ENCODE measurements around the gene AOPEP.

Gene AOPEP

GRCh38 chr9:95005278-95006143, 279.0 kb downstream of the AOPEP start:
- Histone ChIP-seq H3K4me2 (ENCODE audit: low read depth, low read length) (peak overlapping the region; percentile 63), H3K27me3 (replicated peaks; ENCODE audit: insufficient read depth, low read length) (no peaks in the 10 kb centered on the region), H3K9ac (ENCODE audit: low read length) (no peak overlapping the region), H3F3A (ENCODE audit: insufficient read depth, low read length) (peaks cover 5% of the 10 kb centered on the region; the same call in 1 of the 2 replicates), H4K20me1 (ENCODE audit: insufficient read depth, low read length) (no peaks in the 10 kb centered on the region), H3K36me3 (replicated peaks; ENCODE audit: insufficient read depth, low read length) (no peaks in the 10 kb centered on the region), H3K4me3 (ENCODE audit: low read length) (peak overlapping the region; percentile 46; the same call in 1 of the 2 replicates), H3K4me1 (ENCODE audit: low read length) (no peaks in the 10 kb centered on the region; the same call in 1 of the 2 replicates), H3K27ac (ENCODE audit: low read length) (no peak overlapping the region), H3K79me2 (ENCODE audit: low read length) (no peaks in the 10 kb centered on the region), H3K9me2 (replicated peaks; ENCODE audit: insufficient read depth, low read length) (no peaks in the 10 kb centered on the region), H3K9me3 (replicated peaks; ENCODE audit: insufficient read depth, low read length) (no peaks in the 10 kb centered on the region), H2AFZ (ENCODE audit: low read length) (no peak overlapping the region)
- TF ChIP-seq EZH2phosphoT487 (IDR thresholded peaks at IDR 0.05; ENCODE audit: low read length) (no peak), CTCF (IDR thresholded peaks at IDR 0.05; ENCODE audit: low read length) (no peak), EZH2 (optimal IDR thresholded peaks at IDR 0.05; ENCODE audit: low read depth, low read length) (no peak)
- no peak for DNase-seq

- Histone ChIP-seq H3K36me3 (replicated peaks; ENCODE audit: insufficient read depth, low read length) (no peaks in the 10 kb centered on the region), H3K4me3 (ENCODE audit: low read length) (no peak overlapping the region), H3K9me3 (replicated peaks; ENCODE audit: insufficient read depth, low read length) (no peaks in the 10 kb centered on the region), H3K27me3 (replicated peaks; ENCODE audit: insufficient read depth, low read length) (no peaks in the 10 kb centered on the region), H3K4me2 (ENCODE audit: low read depth, low read length) (no peak overlapping the region), H3K79me2 (ENCODE audit: low read length) (no peaks in the 10 kb centered on the region), H4K20me1 (ENCODE audit: insufficient read depth, low read length) (no peaks in the 10 kb centered on the region), H3K9ac (ENCODE audit: low read length) (no peak overlapping the region), H3K27ac (ENCODE audit: low read length) (no peak overlapping the region), H3K9me2 (replicated peaks; ENCODE audit: insufficient read depth, low read length) (no peaks in the 10 kb centered on the region), H3F3A (ENCODE audit: insufficient read depth, low read length) (peaks cover 5% of the 10 kb centered on the region; the same call in 1 of the 2 replicates), H2AFZ (ENCODE audit: low read length) (no peak overlapping the region), H3K4me1 (ENCODE audit: low read length) (no peaks in the 10 kb centered on the region; the same call in 1 of the 2 replicates)
- DNase-seq, result no peak
- TF ChIP-seq CTCF (IDR thresholded peaks at IDR 0.05; ENCODE audit: low read length) (no peak), EZH2phosphoT487 (IDR thresholded peaks at IDR 0.05; ENCODE audit: low read length) (no peak), EZH2 (optimal IDR thresholded peaks at IDR 0.05; ENCODE audit: low read depth, low read length) (no peak)
Measured at GRCh38 chr9:95007226-95007869, 280.8 kb downstream of the AOPEP start.

DNA sequence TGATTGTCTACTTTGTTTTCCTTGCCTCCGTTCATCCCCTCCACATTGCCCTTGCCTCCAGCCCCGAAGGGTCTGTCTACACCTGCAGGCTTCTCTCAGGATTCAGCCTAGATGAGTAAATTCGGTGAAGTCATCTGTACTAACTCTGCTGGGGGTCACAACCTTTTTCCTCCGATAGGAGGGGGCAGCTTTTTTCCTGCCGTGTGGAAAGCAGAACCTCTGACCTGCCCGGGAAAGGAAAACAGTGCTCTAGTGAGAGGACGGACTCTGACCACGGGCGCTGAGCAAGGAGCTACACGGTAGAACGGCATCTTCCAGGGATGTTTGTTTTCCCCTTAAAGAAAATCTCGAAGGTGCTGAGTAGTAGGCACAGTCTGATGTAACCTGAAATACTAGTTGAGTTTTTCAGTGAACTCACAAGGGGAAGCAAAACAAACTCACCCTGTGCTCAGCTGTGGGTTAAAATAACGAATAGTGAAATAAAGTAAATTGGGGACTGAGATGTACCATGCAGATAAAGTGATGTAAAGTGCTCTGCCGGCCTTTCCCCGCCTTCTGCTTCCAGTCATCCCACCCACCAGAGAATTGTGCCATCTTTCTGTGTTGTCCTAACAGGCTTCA, 281.8 kb downstream of the AOPEP start:
- H3K79me2 ChIP-seq (ENCODE audit: low read length), result no peaks in the 10 kb centered on the region
- H3K4me2 ChIP-seq (ENCODE audit: low read depth, low read length), result no peak overlapping the region
- H3K4me3 ChIP-seq (ENCODE audit: low read length), result no peak overlapping the region
- no peak for DNase-seq
- no peaks in the 10 kb centered on the region for H4K20me1 ChIP-seq (ENCODE audit: insufficient read depth, low read length)
- no peak for TF ChIP-seq EZH2phosphoT487 (IDR thresholded peaks at IDR 0.05; ENCODE audit: low read length)
- no peak for TF ChIP-seq CTCF (IDR thresholded peaks at IDR 0.05; ENCODE audit: low read length)
- TF ChIP-seq EZH2 (optimal IDR thresholded peaks at IDR 0.05; ENCODE audit: low read depth, low read length), result no peak
- H2AFZ ChIP-seq (ENCODE audit: low read length), result no peak overlapping the region
- H3K9me2 ChIP-seq (replicated peaks; ENCODE audit: insufficient read depth, low read length), result no peaks in the 10 kb centered on the region
- H3F3A ChIP-seq (ENCODE audit: insufficient read depth, low read length), result peaks cover 5% of the 10 kb centered on the region; the same call in 1 of the 2 replicates
- H3K27me3 ChIP-seq (replicated peaks; ENCODE audit: insufficient read depth, low read length), result no peaks in the 10 kb centered on the region
- no peaks in the 10 kb centered on the region for H3K9me3 ChIP-seq (replicated peaks; ENCODE audit: insufficient read depth, low read length)
- no peak overlapping the region for H3K9ac ChIP-seq (ENCODE audit: low read length)
- H3K27ac ChIP-seq (ENCODE audit: low read length), result no peak overlapping the region
- H3K4me1 ChIP-seq (ENCODE audit: low read length), result no peaks in the 10 kb centered on the region; the same call in 1 of the 2 replicates
- H3K36me3 ChIP-seq (replicated peaks; ENCODE audit: insufficient read depth, low read length), result no peaks in the 10 kb centered on the region

All from MM.1S (cell line).